ENCODE measurements around the gene ADD1.

- no peak for TF ChIP-seq POLR2A (IDR thresholded peaks at IDR 0.05)
- TF ChIP-seq, protein P1, sequence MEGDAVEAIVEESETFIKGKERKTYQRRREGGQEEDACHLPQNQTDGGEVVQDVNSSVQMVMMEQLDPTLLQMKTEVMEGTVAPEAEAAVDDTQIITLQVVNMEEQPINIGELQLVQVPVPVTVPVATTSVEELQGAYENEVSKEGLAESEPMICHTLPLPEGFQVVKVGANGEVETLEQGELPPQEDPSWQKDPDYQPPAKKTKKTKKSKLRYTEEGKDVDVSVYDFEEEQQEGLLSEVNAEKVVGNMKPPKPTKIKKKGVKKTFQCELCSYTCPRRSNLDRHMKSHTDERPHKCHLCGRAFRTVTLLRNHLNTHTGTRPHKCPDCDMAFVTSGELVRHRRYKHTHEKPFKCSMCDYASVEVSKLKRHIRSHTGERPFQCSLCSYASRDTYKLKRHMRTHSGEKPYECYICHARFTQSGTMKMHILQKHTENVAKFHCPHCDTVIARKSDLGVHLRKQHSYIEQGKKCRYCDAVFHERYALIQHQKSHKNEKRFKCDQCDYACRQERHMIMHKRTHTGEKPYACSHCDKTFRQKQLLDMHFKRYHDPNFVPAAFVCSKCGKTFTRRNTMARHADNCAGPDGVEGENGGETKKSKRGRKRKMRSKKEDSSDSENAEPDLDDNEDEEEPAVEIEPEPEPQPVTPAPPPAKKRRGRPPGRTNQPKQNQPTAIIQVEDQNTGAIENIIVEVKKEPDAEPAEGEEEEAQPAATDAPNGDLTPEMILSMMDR (IDR thresholded peaks at IDR 0.05), result no peak
- TF ChIP-seq EP300 (IDR thresholded peaks at IDR 0.05), result no peak
These were observed 109.9 kb downstream of the ADD1 start for GRCh38 chr4:2953496-2953895.

Data from suprapubic skin (tissue), 3 donors.